ENCODE data around the gene RHOU.
"Not testable (repeated sequence)": the region's sequence is repeated elsewhere in the genome, so short reads cannot be mapped to it uniquely, and the experiment has no call there.

RHOU gene

GRCh38 chr1:228763561-228763960 lies 28.3 kb downstream of the RHOU start:
- no peak for DNase-seq

GRCh38 chr1:228765168-228765946 lies 30.1 kb downstream of the RHOU start:
- no peak for DNase-seq

GRCh38 chr1:228766788-228767187 lies 31.5 kb downstream of the RHOU start:
- DNase-seq, result no peak

- no peak for DNase-seq
Observed at GRCh38 chr1:228767636-228768354, 32.5 kb downstream of the RHOU start.

GRCh38 chr1:228768355-228769000 lies 33.2 kb downstream of the RHOU start:
- no peak for DNase-seq

GRCh38 chr1:228770779-228771223 lies 35.5 kb downstream of the RHOU start:
- DNase-seq, result no peak

GRCh38 chr1:228772516-228773212 lies 37.4 kb downstream of the RHOU start:
- DNase-seq, result no peak

- not testable (repeated sequence) for DNase-seq
Observed at GRCh38 chr1:228775946-228776345, 40.7 kb downstream of the RHOU start.

GRCh38 chr1:228776449-228776848 lies 41.2 kb downstream of the RHOU start:
- no peak for DNase-seq

- no peak for DNase-seq
Observed at GRCh38 chr1:228777236-228777635, 42.0 kb downstream of the RHOU start.

GRCh38 chr1:228778026-228778425 lies 42.7 kb downstream of the RHOU start:
- DNase-seq, result no peak

GRCh38 chr1:228778466-228778865 lies 43.2 kb downstream of the RHOU start:
- DNase-seq, result no peak

- DNase-seq, result no peak
Observed at GRCh38 chr1:228778961-228779360, 43.7 kb downstream of the RHOU start.

- DNase-seq, result peak; percentile 93
Observed at GRCh38 chr1:228781161-228781808, 46.0 kb downstream of the RHOU start.

GRCh38 chr1:228781809-228782661 lies 46.8 kb downstream of the RHOU start:
- DNase-seq, result no peak

- DNase-seq, result no peak
Observed at GRCh38 chr1:228782662-228783417, 47.6 kb downstream of the RHOU start.

GRCh38 chr1:228783418-228784040 lies 48.2 kb downstream of the RHOU start:
- DNase-seq, result no peak

GRCh38 chr1:228784181-228784580 lies 48.9 kb downstream of the RHOU start:
- DNase-seq, result no peak

- no peak for DNase-seq
Observed at GRCh38 chr1:228785366-228786330, 50.4 kb downstream of the RHOU start.
